Dedifferentiated amniotic fluid mesenchymal stem cell (primary cell): ENCODE data around the gene KIF3A.

Source experiments
- DNase-seq: peaks from one replicate; pipeline ENCODE4 v3.0.0-alpha.2; 2016; ENCODE audit errors: extremely low spot score

KIF3A gene

DNA sequence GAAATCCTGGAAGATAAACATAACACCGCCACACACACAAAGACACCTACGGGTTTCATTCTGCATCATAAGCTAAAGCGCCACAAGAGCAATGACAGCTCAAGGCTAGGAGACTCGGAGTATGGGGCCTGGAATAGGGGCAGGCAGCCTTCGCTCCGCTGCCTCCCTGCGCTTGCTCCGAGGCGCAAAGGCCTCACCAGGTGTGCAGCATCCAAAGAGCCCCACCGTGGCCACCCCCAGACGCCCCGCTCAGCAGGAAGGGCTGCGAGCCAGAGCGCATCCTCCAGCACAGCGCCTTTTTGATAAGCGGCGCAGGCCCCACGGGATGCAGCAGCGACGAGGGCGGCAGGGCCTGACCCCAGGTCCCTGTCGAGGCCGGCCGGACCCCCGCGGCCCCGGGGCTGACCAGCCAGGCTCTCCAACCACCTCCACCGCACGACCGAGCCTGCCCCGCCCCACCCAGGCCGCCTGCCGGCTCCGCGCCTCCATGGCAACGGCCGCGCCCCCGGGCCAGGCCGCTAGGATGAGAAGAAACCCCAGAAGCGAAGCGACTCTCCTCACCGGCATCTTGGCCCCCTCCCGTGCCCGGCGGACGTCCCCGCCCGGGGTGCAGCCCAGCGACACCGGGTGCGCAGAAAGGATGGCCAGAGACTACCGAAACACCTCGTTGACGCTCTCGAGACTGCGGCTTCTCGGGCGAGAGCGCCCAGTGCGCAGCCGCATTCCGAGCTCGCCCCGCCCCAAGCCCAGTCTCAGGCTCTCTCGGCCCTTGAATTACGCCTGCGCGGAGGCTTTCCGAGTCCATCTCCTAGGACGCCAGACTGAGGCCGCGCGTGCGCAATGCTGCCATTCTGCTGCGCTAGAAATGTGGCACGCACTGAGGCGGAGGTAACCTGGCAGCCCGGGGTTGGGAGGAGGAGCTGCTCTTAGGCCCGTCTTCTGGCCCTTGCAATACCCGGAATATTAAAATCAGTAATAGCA is at the start of gene KIF3A:
Gene KIF3A (minus strand): TSS at position 694 of the 981 bp plus-strand sequence. CDS start 127 bp downstream, at position 567.
- peak; percentile 96 for DNase-seq

- no peak for DNase-seq
Observed at GRCh38 chr5:132787076-132787475, 49.7 kb upstream of the KIF3A start.

GRCh38 chr5:132785864-132786263 is 48.5 kb upstream of the KIF3A start:
- DNase-seq = no peak

DNA sequence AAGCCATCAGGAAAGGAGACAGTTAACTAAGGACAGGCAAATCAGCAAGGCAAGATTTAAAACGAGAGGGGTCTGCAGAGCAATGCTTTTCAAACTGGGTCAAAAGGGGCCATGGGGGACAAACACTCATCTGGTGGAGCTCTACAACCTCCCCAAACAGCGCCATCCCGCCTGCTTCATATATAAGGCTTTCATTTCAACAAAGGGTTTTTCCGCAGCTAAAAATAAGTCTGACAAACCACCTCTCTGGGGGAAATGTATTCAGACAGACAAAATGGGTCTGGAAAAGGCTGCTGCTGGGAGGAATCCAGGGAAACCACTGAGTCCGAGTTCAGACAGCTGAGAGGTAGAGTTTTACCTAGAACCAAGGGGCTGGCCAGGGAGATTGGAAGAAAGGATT is 48.0 kb upstream of the KIF3A start:
- DNase-seq = no peak

GRCh38 chr5:132782101-132782500 is 44.8 kb upstream of the KIF3A start:
- DNase-seq = no peak

DNA sequence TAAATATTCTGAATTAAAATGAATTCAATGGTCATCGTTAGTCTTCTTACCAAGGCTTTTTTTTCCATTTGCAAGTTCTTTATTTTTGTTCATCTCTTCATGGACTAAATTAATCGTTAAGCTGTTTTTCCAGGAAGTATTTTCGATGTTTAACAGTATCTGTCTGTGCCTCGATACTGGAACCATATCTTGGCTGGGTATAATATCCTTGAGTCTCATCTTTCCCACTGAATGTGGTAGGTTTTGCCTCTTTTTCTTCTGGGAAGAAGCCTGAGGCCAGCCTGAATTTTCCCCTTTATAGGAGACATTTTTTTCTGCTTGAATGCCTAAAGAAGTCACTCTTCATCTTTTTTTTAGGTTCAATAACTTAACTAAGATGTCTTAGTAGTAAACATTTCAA is 43.7 kb upstream of the KIF3A start:
- no peak for DNase-seq

DNA sequence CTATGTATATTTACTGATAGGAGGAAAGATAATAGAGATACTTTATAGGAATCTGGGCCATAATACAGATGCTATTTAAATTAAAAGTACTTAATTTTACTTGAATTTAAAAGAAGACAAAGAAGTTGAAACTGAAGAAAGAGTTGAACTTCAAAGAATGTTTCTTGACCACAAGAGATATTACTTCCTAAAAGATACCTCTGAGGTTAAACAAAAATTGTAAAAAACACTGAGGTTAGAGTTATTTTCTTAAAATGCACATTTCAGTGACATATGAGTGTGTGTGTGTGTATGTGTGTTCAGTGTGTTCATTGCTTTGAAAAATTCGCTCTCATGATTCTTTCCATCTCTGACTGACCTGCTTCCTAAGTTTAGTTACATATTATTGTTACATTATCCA is 43.2 kb upstream of the KIF3A start:
- no peak for DNase-seq

GRCh38 chr5:132779961-132780360 is 42.6 kb upstream of the KIF3A start:
- DNase-seq = no peak

DNA sequence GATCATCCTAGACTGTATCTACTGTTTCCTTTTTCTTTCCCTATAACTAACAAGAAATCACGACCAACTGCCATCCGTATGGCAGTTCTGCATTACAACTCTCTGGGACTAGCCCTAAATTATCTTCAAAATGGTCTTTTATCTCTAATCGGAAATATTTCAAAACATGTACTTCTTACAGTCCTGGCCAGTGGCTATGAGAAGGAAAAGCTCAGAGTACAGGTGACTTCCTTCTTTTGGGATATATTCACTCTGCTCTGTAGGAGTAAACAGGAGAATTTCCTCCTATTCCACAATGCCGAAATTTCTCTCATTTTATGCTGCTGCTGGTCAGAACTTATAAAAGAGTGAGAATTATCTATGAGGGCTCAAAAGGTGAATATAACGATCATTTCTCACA is 41.5 kb upstream of the KIF3A start:
- DNase-seq = no peak

GRCh38 chr5:132778129-132778528 is 40.8 kb upstream of the KIF3A start:
- DNase-seq = no peak

- DNase-seq = peak; percentile 34
Observed at GRCh38 chr5:132777209-132778069, 40.1 kb upstream of the KIF3A start, which contains the start of gene SEPTIN8. SEPTIN8 (minus strand) TSS chr5:132777239; CDS start chr5:132777137, 102 bp downstream.

GRCh38 chr5:132776938-132777208 is 39.5 kb upstream of the KIF3A start:
- DNase-seq = no peak

DNA sequence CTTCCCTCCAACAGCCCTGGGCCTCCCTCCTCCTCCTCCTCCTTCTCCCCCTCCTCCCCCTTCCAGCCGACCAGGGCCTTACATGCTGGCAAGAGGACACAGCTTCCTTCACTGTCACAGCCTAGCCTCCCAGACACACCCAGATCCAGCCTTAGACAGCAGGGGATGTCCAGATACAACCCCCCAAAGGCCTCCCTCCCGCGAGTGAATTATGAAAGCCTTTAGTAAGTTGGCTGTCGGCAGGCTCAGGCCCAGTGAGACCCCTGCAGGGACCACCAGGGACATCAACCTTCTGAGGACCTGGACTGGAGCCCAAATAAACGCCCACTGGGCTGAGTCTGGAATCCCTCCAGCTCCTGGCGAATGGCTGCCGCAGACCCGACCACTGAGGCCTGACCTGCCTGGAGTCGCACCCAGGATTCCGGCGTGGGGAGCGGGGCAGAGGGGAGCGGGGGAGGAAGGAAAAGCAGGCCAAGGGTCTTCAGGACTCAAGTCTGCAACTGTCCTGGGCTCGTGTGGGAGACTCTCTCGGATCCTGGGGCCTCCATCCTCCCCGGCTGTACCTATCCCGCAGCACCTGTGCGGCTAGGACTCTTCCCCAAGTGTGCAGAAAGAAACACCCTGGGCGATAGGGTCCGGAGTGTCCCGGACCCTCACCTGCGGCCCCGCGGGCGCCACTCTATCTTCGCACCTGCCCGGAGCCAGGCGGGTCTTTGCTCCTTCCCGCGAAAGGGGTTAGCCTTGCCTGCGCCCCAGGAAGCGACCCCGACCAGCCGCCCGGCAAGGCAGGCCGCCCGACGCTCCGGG is 39.0 kb upstream of the KIF3A start:
- DNase-seq = peak; percentile 52

- peak; percentile 26 for DNase-seq
Observed at GRCh38 chr5:132775476-132775961, 38.2 kb upstream of the KIF3A start.

DNA sequence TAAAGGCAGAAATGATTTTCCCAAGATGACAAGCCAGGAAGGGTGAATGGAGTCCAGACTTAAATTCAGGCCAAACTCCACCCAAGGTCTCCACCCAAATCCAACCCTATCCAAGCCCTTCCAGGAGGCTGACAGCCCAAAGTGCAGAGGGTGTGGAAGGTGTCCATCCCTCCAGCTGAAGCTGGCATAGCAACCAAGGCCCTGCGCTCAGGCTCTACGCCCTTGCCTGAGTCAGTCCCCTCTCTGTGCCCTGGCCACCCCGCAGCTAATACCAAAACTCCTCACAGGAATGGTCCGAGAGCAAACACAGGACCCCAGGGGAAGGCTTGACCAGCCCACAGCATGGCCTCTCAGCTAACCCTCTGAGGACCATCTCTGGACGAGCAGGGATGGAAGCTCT is 37.5 kb upstream of the KIF3A start:
- no peak for DNase-seq

- DNase-seq = no peak
Observed at GRCh38 chr5:132774406-132774805, 37.1 kb upstream of the KIF3A start.

DNA sequence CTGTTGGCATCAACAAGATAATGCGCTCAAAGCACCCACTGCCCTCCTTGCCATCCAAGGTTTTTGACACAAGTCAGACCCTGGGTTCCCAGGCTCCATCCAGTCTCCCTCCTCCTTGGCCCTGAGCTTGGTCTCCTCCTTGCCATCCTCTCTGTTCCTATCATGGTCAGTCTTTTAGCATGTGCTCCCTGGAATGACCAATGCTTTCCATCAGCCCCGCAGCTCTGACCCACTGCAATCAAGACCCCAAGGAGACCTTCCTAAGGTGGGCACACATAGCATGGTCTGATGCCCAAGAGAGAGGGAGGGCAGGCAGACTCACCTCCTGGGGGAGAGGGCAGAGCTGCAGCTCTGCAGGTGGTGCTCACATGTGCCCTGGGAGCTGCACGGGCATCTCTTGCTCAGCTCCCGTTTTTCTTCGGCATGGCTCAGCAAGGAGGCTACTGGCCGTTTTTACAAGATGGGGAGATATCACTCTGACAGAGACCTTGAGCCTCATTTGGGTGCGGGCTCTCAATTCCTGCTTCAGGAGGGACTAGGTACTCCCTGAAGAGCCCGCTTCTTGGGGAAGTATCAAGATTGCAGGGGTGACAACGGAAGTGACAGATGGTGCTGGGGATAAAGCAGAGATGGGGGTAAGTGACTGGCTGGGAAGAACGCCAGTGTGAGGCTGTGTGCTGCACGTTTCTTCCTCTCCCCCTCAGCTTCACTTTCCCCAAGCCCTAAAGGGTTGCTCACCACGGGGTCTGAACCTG is 36.4 kb upstream of the KIF3A start:
- no peak for DNase-seq

DNA sequence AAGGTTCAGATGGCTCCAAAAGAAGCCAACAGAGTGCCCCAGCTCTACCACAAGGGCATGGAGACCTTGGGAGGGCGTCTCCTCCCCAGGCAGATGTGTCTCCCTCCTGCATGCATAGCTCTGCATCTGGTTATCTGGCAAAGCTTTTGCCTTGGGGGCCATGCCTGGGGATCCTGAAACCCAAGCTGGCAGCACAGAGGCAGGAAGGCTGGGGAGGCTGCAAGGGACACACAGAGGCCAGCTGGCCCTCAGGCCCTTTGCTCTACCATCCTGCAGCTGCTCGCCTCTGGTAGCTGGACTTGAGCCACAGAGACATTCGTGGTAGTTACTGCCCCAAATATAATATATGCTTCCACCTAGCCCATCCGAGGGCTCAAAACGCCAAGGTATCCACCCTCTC is 35.8 kb upstream of the KIF3A start:
- DNase-seq = no peak

GRCh38 chr5:132772291-132773070 is 35.1 kb upstream of the KIF3A start:
- DNase-seq = no peak

DNA sequence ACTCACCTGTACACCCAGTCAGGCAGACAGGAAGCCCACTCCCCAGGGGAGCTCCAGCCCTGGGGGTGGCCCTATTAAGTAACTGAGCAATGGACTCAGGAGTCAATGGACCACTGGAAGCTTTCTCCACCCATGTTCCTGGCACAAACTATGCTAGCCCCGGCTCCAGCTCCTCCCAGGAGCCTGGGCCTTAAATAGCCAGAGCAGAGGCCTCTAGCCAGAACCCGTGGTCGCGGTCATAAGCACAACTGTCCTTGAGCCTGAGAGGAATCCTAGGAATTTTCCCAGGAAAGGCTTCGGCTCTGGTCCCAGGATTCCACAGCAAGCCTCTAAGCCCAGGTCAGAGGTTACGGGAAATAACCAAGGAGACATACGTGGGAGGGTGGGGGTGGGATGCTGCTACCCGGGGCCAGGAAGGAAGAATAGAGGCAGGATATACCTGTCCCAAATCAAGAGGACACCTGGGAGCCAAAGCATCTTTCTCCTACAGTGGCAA is 34.2 kb upstream of the KIF3A start:
- DNase-seq = peak; percentile 40
